Lower lobe of right lung (tissue), 2 donors: Measurements from ENCODE around the gene LTB4R. TPM values are rescaled to one million over a fixed set of nuclear protein-coding genes. Genes with fewer than 3 reads are reported as not detected.
"Not testable (repeated sequence)": the region's sequence is repeated elsewhere in the genome, so short reads cannot be mapped to it uniquely, and the experiment has no call there.

Experiments used
- ATAC-seq, 2 donors: fragments of 200-7000 bp; cut with Tn5 transposase; one replicate each; pipeline ENCODE4 v1.9.1; 2020 to 2022; ENCODE audit warnings: mild to moderate bottlenecking in 2 of 2, moderate library complexity in 2 of 2
- DNase-seq: peaks from one replicate; pipeline ENCODE4 v3.0.0-alpha.2; 2020
- H3K27ac ChIP-seq: fragments of 200-600 bp; one replicate; pipeline ENCODE4 v1.8.0; 2022
- H3K27me3 ChIP-seq: fragments of 200-600 bp; one replicate; pipeline ENCODE4 v1.8.0; 2022; ENCODE audit warnings: low read depth
- H3K36me3 ChIP-seq: fragments of 200-600 bp; one replicate; pipeline ENCODE4 v1.8.0; 2022; ENCODE audit warnings: mild to moderate bottlenecking
- H3K4me1 ChIP-seq: fragments of 200-600 bp; one replicate; pipeline ENCODE4 v1.8.0; 2022
- H3K4me3 ChIP-seq: fragments of 200-600 bp; one replicate; pipeline ENCODE4 v1.8.0; 2022; ENCODE audit warnings: mild to moderate bottlenecking
- H3K9me3 ChIP-seq: fragments of 200-600 bp; one replicate; pipeline ENCODE4 v1.8.0; 2022
- CTCF ChIP-seq: fragments of 200-600 bp; IDR thresholded peaks from one replicate; pipeline ENCODE4 v1.8.0; 2022; ENCODE audit warnings: antibody characterized with exemption, mild to moderate bottlenecking
- intact Hi-C: fragments of 100-400 bp; cut with DNase I; formaldehyde crosslinking; loops from one replicate; pipeline ENCODE4 v1.11.0; 2022
- total RNA-seq: library from RNA; stranded (reverse); fragmentation: NEBNext Ultra II Directional; extraction: Animal tissue kit (Norgen Biotek cat#: 25700); gene quantifications from one replicate; pipeline ENCODE4 v1.2.1, GENCODE V29; 2021
- donor health status: DM: no; HTN: yes; CAD: no; lungs with severe emphysema.

Gene LTB4R
- total RNA-seq, 1 donor from 2014 or later: 14.1 TPM

- Histone ChIP-seq H3K27me3 (no peaks in the 10 kb centered on the region), H3K9me3 (no peaks in the 10 kb centered on the region), H3K4me1 (peaks cover 32% of the 10 kb centered on the region), H3K36me3 (peaks cover 12% of the 10 kb centered on the region), H3K4me3 (no peak overlapping the region), H3K27ac (no peak overlapping the region)
- ATAC-seq: no peak
- peak; percentile 23 for DNase-seq
- no peak for TF ChIP-seq CTCF
- intact Hi-C loops: loop anchor here (5.0 kb wide), 1 partner anchor 111 kb away; no protein-coding TSS in a partner anchor
Measured at GRCh38 chr14:24325963-24326362, 14.7 kb downstream of the LTB4R start.

- H3K27ac ChIP-seq: no peak overlapping the region
- peaks cover 12% of the 10 kb centered on the region for H3K36me3 ChIP-seq
- DNase-seq (peak; percentile 45), ATAC-seq (no peak)
- intact Hi-C loops: loop anchor here (5.0 kb wide), 1 partner anchor 110 kb away; no protein-coding TSS in a partner anchor
- H3K4me3 ChIP-seq: no peak overlapping the region
- peaks cover 42% of the 10 kb centered on the region for H3K4me1 ChIP-seq
- H3K9me3 ChIP-seq: no peaks in the 10 kb centered on the region
- no peaks in the 10 kb centered on the region for H3K27me3 ChIP-seq
- no peak for TF ChIP-seq CTCF
Measured at GRCh38 chr14:24327303-24327702, 16.0 kb downstream of the LTB4R start.

GRCh38 chr14:24327914-24328313 lies 16.6 kb downstream of the LTB4R start:
- Histone ChIP-seq H3K36me3 (peaks cover 12% of the 10 kb centered on the region), H3K4me1 (peaks cover 48% of the 10 kb centered on the region)
- TF ChIP-seq CTCF: peak; percentile 63
- peak; percentile 74 for DNase-seq
- not testable (repeated sequence) for H3K27me3 ChIP-seq, H3K9me3 ChIP-seq, H3K27ac ChIP-seq, ATAC-seq, H3K4me3 ChIP-seq
- intact Hi-C loops: loop anchor here (5.0 kb wide), 1 partner anchor 109 kb away; no protein-coding TSS in a partner anchor

- no peak for DNase-seq
- ATAC-seq: no peak
- Histone ChIP-seq H3K9me3 (no peaks in the 10 kb centered on the region), H3K27ac (peak overlapping the region; percentile 60), H3K4me3 (no peak overlapping the region), H3K36me3 (peaks cover 12% of the 10 kb centered on the region), H3K4me1 (peaks cover 60% of the 10 kb centered on the region), H3K27me3 (peaks cover under 1% of the 10 kb centered on the region)
- no peak for TF ChIP-seq CTCF
- intact Hi-C loops: loop anchor here (5.0 kb wide), 1 partner anchor 108 kb away; no protein-coding TSS in a partner anchor
Measured at GRCh38 chr14:24329073-24329663, 17.9 kb downstream of the LTB4R start.

GRCh38 chr14:24329736-24330135 lies 18.4 kb downstream of the LTB4R start:
- no peak overlapping the region for H3K4me3 ChIP-seq
- H3K27me3 ChIP-seq: peaks cover 6% of the 10 kb centered on the region
- intact Hi-C loops: loop anchor here (5.0 kb wide), 1 partner anchor 108 kb away; no protein-coding TSS in a partner anchor
- H3K9me3 ChIP-seq: no peaks in the 10 kb centered on the region
- ATAC-seq (peak; percentile 31 to 65), DNase-seq (peak; percentile 91)
- H3K27ac ChIP-seq: peak overlapping the region; percentile 60
- no peak for TF ChIP-seq CTCF
- peaks cover 12% of the 10 kb centered on the region for H3K36me3 ChIP-seq
- peaks cover 66% of the 10 kb centered on the region for H3K4me1 ChIP-seq
